Neutrophil (primary cell): Measurements from ENCODE around the gene C16orf92.
A peak's percentile ranks its signal among the peaks of the same experiment; 100 is the strongest.

Experiments
- H3K27ac ChIP-seq: fragments of 200-600 bp; sonication (generic); 2 replicates; pipeline ENCODE4 v1.5.1; 2016; ENCODE audit warnings: mild to moderate bottlenecking, moderate library complexity
- H3K27me3 ChIP-seq: fragments of 200-600 bp; sonication (generic); 2 replicates; pipeline ENCODE4 v1.6.0; 2016; ENCODE audit warnings: mild to moderate bottlenecking
- H3K36me3 ChIP-seq: fragments of 200-600 bp; sonication (generic); 2 replicates; pipeline ENCODE4 v1.5.1; 2017
- H3K4me1 ChIP-seq, 2 experiments: fragments of 200-600 bp in 1 of 2; sonication (generic) in 1 of 2; 1 replicate in 1 of 2; 2 replicates in 1 of 2; pipeline versions ENCODE4 v1.5.1 to v1.6.1; 2013 to 2016; ENCODE audit warnings: low read depth in 1 of 2, low read length in 1 of 2, mild to moderate bottlenecking in 1 of 2, moderate library complexity in 1 of 2; ENCODE audit not compliant: control insufficient read depth in 1 of 2, insufficient read depth in 1 of 2
- H3K4me3 ChIP-seq, 2 experiments: fragments of 200-600 bp in 1 of 2; sonication (generic) in 1 of 2; 1 replicate in 1 of 2; 2 replicates in 1 of 2; pipeline ENCODE4 v1.5.1; 2013 to 2016; ENCODE audit warnings: low read depth in 1 of 2, low read length in 1 of 2, mild to moderate bottlenecking in 1 of 2, moderate library complexity in 1 of 2
- H3K9me3 ChIP-seq: fragments of 200-600 bp; sonication (generic); 2 replicates; pipeline ENCODE4 v1.5.1; 2016
- TF ChIP-seq, protein P1 (sequence below): fragments of 200-600 bp; sonication (generic); IDR thresholded peaks from 2 replicates; pipeline ENCODE4 v1.5.1; 2016; ENCODE audit warnings: antibody characterized with exemption

C16orf92 gene

GRCh38 chr16:30002614-30003346 lies 20.2 kb upstream of the C16orf92 start:
- Histone ChIP-seq H3K4me1 (no peaks in the 10 kb centered on the region), H3K9me3 (no peaks in the 10 kb centered on the region), H3K27me3 (no peaks in the 10 kb centered on the region), H3K36me3 (peaks cover 72% of the 10 kb centered on the region), H3K27ac (no peak overlapping the region), H3K4me3 (no peak overlapping the region)
- TF ChIP-seq, protein P1, sequence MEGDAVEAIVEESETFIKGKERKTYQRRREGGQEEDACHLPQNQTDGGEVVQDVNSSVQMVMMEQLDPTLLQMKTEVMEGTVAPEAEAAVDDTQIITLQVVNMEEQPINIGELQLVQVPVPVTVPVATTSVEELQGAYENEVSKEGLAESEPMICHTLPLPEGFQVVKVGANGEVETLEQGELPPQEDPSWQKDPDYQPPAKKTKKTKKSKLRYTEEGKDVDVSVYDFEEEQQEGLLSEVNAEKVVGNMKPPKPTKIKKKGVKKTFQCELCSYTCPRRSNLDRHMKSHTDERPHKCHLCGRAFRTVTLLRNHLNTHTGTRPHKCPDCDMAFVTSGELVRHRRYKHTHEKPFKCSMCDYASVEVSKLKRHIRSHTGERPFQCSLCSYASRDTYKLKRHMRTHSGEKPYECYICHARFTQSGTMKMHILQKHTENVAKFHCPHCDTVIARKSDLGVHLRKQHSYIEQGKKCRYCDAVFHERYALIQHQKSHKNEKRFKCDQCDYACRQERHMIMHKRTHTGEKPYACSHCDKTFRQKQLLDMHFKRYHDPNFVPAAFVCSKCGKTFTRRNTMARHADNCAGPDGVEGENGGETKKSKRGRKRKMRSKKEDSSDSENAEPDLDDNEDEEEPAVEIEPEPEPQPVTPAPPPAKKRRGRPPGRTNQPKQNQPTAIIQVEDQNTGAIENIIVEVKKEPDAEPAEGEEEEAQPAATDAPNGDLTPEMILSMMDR: no peak

DNA sequence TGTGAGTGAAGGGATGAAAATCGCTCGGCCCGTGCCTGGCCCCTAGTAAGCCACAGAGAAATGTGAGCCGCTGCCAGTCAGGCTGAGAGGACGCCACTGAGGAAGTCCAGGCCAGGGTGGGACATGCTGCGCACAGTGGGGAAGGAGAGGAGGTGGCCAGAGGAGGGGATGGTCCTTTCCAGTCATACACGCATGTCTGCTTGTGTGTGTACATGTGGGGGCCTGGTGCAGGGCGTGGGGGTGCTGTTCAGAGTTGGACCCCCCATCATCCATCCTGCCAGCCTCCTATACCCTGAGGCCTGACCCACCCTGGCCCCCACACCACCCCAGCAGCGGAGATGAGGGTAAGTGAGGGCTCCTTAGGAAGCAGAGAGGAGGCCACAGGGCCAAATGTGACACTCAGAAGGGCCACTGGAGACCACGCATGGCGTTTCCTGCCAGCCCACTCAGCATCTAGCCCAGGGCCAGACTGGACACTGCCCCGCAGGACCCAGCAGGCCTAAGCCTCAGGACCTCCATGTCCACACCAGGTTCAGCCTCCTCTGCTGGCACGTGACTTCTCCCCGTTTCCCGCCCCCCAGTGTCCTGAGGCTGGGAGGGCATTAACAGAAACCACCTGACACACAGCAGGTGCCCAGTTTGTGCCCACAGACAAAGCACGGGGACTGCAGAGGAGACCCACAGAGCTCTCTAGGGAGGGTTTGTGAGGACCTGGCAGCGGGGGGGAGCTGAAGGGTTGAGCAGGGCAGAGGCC lies 19.2 kb upstream of the C16orf92 start:
- Histone ChIP-seq H3K9me3 (no peaks in the 10 kb centered on the region), H3K4me1 (no peaks in the 10 kb centered on the region), H3K36me3 (peaks cover 72% of the 10 kb centered on the region), H3K27me3 (peaks cover 4% of the 10 kb centered on the region), H3K4me3 (no peak overlapping the region), H3K27ac (no peak overlapping the region)
- TF ChIP-seq, protein P1: no peak

- Histone ChIP-seq H3K27me3 (peaks cover 9% of the 10 kb centered on the region), H3K4me1 (no peaks in the 10 kb centered on the region), H3K9me3 (no peaks in the 10 kb centered on the region), H3K4me3 (no peak overlapping the region), H3K36me3 (peaks cover 69% of the 10 kb centered on the region), H3K27ac (no peak overlapping the region)
- TF ChIP-seq, protein P1: no peak
These were observed 18.6 kb upstream of the C16orf92 start for GRCh38 chr16:30004424-30004776.

DNA sequence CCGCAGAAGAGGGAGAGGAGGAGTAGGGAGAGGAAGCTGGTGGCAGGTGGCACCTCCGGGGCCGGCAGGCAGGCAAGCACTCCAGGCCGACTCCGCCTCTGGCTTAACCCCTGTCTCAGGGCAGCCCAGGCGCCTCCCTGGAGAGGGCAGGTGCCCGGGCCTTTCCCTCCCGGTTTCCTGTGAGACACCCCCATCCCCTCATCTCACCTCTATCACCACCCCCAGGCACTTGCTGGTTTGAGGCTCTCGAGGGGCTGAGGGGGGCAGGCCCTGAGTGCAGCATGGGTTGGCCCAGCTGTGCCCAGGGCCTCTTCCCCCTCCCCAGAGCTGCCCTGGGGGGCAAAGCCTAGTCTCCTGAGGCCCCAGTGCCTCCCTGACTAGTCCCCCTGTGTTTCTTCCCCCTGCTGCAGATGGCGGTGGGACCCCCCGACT lies 18.2 kb upstream of the C16orf92 start:
- TF ChIP-seq, protein P1: no peak
- H3K9me3 ChIP-seq: no peaks in the 10 kb centered on the region
- no peak overlapping the region for H3K27ac ChIP-seq
- H3K4me1 ChIP-seq: no peaks in the 10 kb centered on the region
- H3K27me3 ChIP-seq: peaks cover 14% of the 10 kb centered on the region
- H3K4me3 ChIP-seq: no peak overlapping the region
- peaks cover 64% of the 10 kb centered on the region for H3K36me3 ChIP-seq

DNA sequence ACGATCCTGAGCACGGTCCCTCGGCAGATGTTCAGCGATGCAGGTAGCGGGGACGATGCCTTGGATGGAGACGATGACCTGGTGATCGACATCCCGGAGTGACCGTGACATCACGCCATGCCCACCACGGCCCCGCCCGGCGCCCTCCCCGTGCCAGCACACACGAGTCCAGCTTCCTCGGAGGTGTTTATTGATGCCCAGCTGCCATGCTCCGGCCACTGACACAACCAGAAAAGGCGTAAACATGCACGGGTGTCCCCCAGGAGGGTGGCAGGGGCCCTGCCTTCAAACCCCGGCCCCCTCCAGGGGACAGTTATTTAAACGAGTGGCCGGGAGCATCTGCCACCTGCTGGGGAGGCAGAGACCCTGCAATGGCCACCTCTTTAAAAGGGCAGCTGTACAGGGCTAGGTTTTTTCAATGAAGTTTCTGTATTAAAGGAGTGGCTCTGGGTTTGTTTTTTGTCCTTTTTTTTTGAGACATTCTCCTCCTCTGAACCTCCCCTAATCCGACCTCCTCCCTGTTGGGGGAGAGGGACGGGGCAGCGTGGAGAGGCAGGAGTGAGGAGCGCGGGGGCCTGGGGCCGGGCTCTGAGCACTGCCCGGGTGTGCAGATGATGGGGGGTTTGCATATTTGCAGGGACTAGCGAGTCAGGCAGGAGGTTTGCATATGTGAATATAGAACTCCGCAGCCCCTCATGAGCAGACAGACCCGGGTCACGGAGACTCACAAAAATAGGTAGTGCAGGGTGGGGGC lies 17.5 kb upstream of the C16orf92 start:
- H3K4me1 ChIP-seq: peaks cover 0 to under 1% of the 10 kb centered on the region in 2 experiments
- no peak overlapping the region for H3K27ac ChIP-seq
- TF ChIP-seq, protein P1: peak; percentile 29
- no peak overlapping the region for H3K4me3 ChIP-seq
- H3K36me3 ChIP-seq: peaks cover 57% of the 10 kb centered on the region
- no peaks in the 10 kb centered on the region for H3K9me3 ChIP-seq
- peaks cover 20% of the 10 kb centered on the region for H3K27me3 ChIP-seq
